ENCODE data around the gene MTRR.

MTRR gene

GRCh38 chr5:7846327-7846726 is 22.6 kb upstream of the MTRR start:
- ChIA-PET CTCF (interaction anchor here (1.0 to 3.3 kb wide), 2 partner anchors 10 to 12 kb away, joined by 4 to 12 read pairs; no protein-coding TSS in a partner anchor), POLR2A (no interaction called here)
- TF ChIP-seq CTCF (IDR thresholded peaks at IDR 0.05; ENCODE audit: control extremely low read depth, extremely low read depth, low read depth, missing control alignments), result no peak
- DNase-seq (ENCODE audit: extremely low spot score), result no peak

- POLR2A ChIA-PET, result no interaction called here
- no peak for DNase-seq (ENCODE audit: extremely low spot score)
- CTCF ChIA-PET, result interaction anchor here (1.0 kb wide), 1 partner anchor 10 kb away, joined by 3 read pairs; no protein-coding TSS in a partner anchor
- no peak for TF ChIP-seq CTCF (IDR thresholded peaks at IDR 0.05; ENCODE audit: control extremely low read depth, extremely low read depth, low read depth, missing control alignments)
Observed at GRCh38 chr5:7848296-7848695, 20.7 kb upstream of the MTRR start.

GRCh38 chr5:7849681-7850394 is 19.1 kb upstream of the MTRR start:
- DNase-seq (ENCODE audit: extremely low spot score), result no peak
- CTCF ChIA-PET, result interaction anchor here (0.5 to 1.3 kb wide), 2 partner anchors 11 to 33 kb away, joined by 3 to 4 read pairs; no protein-coding TSS in a partner anchor
- TF ChIP-seq CTCF (IDR thresholded peaks at IDR 0.05; ENCODE audit: control extremely low read depth, extremely low read depth, low read depth, missing control alignments), result no peak
- POLR2A ChIA-PET, result no interaction called here

GRCh38 chr5:7850395-7851239 is 18.3 kb upstream of the MTRR start, which contains the start of gene CFAP90:
CFAP90 (minus strand) TSS chr5:7851133; CDS start chr5:7851021, 112 bp downstream.
- ChIA-PET POLR2A (interaction anchor here (0.8 kb wide), 1 partner anchor 1958 kb away, joined by 3 read pairs; no protein-coding TSS in a partner anchor), CTCF (interaction anchor here (0.5 to 1.3 kb wide), 3 partner anchors 10 to 34 kb away, joined by 3 to 4 read pairs (median 4); no protein-coding TSS in a partner anchor)
- TF ChIP-seq CTCF (IDR thresholded peaks at IDR 0.05; ENCODE audit: control extremely low read depth, extremely low read depth, low read depth, missing control alignments), result no peak
- DNase-seq (ENCODE audit: extremely low spot score), result no peak

- DNase-seq (ENCODE audit: extremely low spot score), result no peak
- ChIA-PET POLR2A (interaction anchor here (0.8 kb wide), 1 partner anchor 1958 kb away, joined by 3 read pairs; no protein-coding TSS in a partner anchor), CTCF (interaction anchor here (1.2 kb wide), 1 partner anchor 9 kb away, joined by 4 read pairs; no protein-coding TSS in a partner anchor)
- no peak for TF ChIP-seq CTCF (IDR thresholded peaks at IDR 0.05; ENCODE audit: control extremely low read depth, extremely low read depth, low read depth, missing control alignments)
Observed at GRCh38 chr5:7851240-7851592, 17.7 kb upstream of the MTRR start.

- TF ChIP-seq CTCF (IDR thresholded peaks at IDR 0.05; ENCODE audit: control extremely low read depth, extremely low read depth, low read depth, missing control alignments), result no peak
- ChIA-PET POLR2A (no interaction called here), CTCF (interaction anchor here (1.2 kb wide), 2 partner anchors 8 to 36 kb away, joined by 3 to 4 read pairs; no protein-coding TSS in a partner anchor)
- no peak for DNase-seq (ENCODE audit: extremely low spot score)
Observed at GRCh38 chr5:7851617-7852289, 17.2 kb upstream of the MTRR start.

Measured in GM10248 (cell line).